Measurements from ENCODE around the gene UGT1A10. TPM values are rescaled to one million over a fixed set of nuclear protein-coding genes. Genes with fewer than 3 reads are reported as not detected.

Gene UGT1A10
- total and polyA plus RNA-seq, 10 of the 15 experiments (the other 5 are each of a cell fraction or from before 2014, with no cell fraction given): not detected

DNA sequence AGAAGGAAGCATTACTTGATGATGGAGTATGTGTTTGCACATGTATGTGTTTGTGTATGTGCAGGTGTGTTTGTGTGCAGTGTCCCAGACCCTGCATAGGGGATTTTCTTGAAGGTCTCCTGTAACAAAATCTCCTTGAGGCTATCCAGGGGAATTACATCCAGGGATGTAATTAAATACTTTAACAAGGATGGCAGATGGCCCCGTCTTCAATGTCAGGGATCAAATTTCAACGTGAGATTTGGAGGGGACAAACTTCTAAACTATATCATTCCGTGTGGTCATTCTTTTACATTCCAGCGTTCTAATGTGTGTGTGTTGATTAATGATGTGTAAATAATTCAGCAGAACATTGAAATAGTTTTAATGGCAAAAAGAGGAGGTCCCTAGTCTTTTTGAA, 38.7 kb downstream of the UGT1A10 start:
- H2AFZ ChIP-seq (ENCODE audit: control insufficient read depth, low read depth, low read length): no peak overlapping the region
- in situ Hi-C loops (cut with MboI): no loop called here
- CTCF ChIA-PET: no interaction called here
- H3K9ac ChIP-seq (ENCODE audit: control insufficient read depth, insufficient read depth, low read length): no peak overlapping the region
- H3K9me3 ChIP-seq (replicated peaks; ENCODE audit: control insufficient read depth, insufficient read depth, low read length): no peaks in the 10 kb centered on the region
- no peaks in the 10 kb centered on the region for H3K36me3 ChIP-seq (ENCODE audit: control insufficient read depth in 2 of 2, insufficient read depth in 2 of 2, low read length in 1 of 2)
- FAIRE-seq: no peak
- DNase-seq (ENCODE audit: low read depth, low spot score): no peak
- no TSS peak for BruUV-seq (replicated peaks)
- no peak for TF ChIP-seq GABPA (IDR thresholded peaks at IDR 0.05; ENCODE audit: low read depth)
- no peak for TF ChIP-seq IKZF2 (IDR thresholded peaks at IDR 0.05)
- TF ChIP-seq SREBF2 (IDR thresholded peaks at IDR 0.05; ENCODE audit: low read length): no peak
- TF ChIP-seq, protein P1, sequence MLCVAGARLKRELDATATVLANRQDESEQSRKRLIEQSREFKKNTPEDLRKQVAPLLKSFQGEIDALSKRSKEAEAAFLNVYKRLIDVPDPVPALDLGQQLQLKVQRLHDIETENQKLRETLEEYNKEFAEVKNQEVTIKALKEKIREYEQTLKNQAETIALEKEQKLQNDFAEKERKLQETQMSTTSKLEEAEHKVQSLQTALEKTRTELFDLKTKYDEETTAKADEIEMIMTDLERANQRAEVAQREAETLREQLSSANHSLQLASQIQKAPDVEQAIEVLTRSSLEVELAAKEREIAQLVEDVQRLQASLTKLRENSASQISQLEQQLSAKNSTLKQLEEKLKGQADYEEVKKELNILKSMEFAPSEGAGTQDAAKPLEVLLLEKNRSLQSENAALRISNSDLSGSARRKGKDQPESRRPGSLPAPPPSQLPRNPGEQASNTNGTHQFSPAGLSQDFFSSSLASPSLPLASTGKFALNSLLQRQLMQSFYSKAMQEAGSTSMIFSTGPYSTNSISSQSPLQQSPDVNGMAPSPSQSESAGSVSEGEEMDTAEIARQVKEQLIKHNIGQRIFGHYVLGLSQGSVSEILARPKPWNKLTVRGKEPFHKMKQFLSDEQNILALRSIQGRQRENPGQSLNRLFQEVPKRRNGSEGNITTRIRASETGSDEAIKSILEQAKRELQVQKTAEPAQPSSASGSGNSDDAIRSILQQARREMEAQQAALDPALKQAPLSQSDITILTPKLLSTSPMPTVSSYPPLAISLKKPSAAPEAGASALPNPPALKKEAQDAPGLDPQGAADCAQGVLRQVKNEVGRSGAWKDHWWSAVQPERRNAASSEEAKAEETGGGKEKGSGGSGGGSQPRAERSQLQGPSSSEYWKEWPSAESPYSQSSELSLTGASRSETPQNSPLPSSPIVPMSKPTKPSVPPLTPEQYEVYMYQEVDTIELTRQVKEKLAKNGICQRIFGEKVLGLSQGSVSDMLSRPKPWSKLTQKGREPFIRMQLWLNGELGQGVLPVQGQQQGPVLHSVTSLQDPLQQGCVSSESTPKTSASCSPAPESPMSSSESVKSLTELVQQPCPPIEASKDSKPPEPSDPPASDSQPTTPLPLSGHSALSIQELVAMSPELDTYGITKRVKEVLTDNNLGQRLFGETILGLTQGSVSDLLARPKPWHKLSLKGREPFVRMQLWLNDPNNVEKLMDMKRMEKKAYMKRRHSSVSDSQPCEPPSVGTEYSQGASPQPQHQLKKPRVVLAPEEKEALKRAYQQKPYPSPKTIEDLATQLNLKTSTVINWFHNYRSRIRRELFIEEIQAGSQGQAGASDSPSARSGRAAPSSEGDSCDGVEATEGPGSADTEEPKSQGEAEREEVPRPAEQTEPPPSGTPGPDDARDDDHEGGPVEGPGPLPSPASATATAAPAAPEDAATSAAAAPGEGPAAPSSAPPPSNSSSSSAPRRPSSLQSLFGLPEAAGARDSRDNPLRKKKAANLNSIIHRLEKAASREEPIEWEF (IDR thresholded peaks at IDR 0.05; ENCODE audit: insufficient replicate concordance, low read depth, low read length): no peak
- TF ChIP-seq, protein P2, sequence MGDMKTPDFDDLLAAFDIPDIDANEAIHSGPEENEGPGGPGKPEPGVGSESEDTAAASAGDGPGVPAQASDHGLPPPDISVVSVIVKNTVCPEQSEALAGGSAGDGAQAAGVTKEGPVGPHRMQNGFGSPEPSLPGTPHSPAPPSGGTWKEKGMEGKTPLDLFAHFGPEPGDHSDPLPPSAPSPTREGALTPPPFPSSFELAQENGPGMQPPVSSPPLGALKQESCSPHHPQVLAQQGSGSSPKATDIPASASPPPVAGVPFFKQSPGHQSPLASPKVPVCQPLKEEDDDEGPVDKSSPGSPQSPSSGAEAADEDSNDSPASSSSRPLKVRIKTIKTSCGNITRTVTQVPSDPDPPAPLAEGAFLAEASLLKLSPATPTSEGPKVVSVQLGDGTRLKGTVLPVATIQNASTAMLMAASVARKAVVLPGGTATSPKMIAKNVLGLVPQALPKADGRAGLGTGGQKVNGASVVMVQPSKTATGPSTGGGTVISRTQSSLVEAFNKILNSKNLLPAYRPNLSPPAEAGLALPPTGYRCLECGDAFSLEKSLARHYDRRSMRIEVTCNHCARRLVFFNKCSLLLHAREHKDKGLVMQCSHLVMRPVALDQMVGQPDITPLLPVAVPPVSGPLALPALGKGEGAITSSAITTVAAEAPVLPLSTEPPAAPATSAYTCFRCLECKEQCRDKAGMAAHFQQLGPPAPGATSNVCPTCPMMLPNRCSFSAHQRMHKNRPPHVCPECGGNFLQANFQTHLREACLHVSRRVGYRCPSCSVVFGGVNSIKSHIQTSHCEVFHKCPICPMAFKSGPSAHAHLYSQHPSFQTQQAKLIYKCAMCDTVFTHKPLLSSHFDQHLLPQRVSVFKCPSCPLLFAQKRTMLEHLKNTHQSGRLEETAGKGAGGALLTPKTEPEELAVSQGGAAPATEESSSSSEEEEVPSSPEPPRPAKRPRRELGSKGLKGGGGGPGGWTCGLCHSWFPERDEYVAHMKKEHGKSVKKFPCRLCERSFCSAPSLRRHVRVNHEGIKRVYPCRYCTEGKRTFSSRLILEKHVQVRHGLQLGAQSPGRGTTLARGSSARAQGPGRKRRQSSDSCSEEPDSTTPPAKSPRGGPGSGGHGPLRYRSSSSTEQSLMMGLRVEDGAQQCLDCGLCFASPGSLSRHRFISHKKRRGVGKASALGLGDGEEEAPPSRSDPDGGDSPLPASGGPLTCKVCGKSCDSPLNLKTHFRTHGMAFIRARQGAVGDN (IDR thresholded peaks at IDR 0.05): no peak
- no peak for TF ChIP-seq POLR2AphosphoS5 (IDR thresholded peaks at IDR 0.05; ENCODE audit: low read length)
- no peak for TF ChIP-seq MYB (IDR thresholded peaks at IDR 0.05; ENCODE audit: borderline replicate concordance, low read depth, low read length)
- TF ChIP-seq, protein P3, sequence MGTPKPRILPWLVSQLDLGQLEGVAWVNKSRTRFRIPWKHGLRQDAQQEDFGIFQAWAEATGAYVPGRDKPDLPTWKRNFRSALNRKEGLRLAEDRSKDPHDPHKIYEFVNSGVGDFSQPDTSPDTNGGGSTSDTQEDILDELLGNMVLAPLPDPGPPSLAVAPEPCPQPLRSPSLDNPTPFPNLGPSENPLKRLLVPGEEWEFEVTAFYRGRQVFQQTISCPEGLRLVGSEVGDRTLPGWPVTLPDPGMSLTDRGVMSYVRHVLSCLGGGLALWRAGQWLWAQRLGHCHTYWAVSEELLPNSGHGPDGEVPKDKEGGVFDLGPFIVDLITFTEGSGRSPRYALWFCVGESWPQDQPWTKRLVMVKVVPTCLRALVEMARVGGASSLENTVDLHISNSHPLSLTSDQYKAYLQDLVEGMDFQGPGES (IDR thresholded peaks at IDR 0.05): no peak
- TF ChIP-seq EZH2 (IDR thresholded peaks at IDR 0.05; ENCODE audit: borderline replicate concordance, control insufficient read depth, low read depth, low read length): no peak
- TF ChIP-seq FOS (IDR thresholded peaks at IDR 0.05; ENCODE audit: borderline replicate concordance, extremely low read depth, insufficient read length): no peak
- TF ChIP-seq HDGF (IDR thresholded peaks at IDR 0.05): no peak
- 34% methylated on average over 4 of the region's 4 CpGs for WGBS (ENCODE audit: insufficient coverage, insufficient replicate concordance, low lambda C conversion rate, missing lambda C conversion rate)
- RAD21 ChIA-PET (ENCODE audit: unreplicated experiment): no interaction called here
- no peaks in the 10 kb centered on the region for H3K4me1 ChIP-seq (ENCODE audit: control insufficient read depth, insufficient read depth, low read length)
- H3K27me3 ChIP-seq (replicated peaks in 1 of 2; ENCODE audit: control insufficient read depth in 2 of 2, insufficient read depth in 2 of 2, low read length in 1 of 2): no peaks in the 10 kb centered on the region; a peak in 1 of 4 replicates
- no peak for ATAC-seq
- no peak overlapping the region for H3K27ac ChIP-seq (ENCODE audit: control insufficient read depth, insufficient read depth)
- intact Hi-C loops (cut with micrococcal nuclease; ENCODE audit: unreplicated experiment): no loop called here
- H3K4me3 ChIP-seq: no peak overlapping the region
- POLR2A ChIA-PET: no interaction called here
- no peak overlapping the region for H3K4me2 ChIP-seq (ENCODE audit: control insufficient read depth, insufficient read depth)
- no peaks in the 10 kb centered on the region for H4K20me1 ChIP-seq (ENCODE audit: control insufficient read depth, insufficient read depth)
- no peaks in the 10 kb centered on the region for H3K79me2 ChIP-seq (ENCODE audit: control insufficient read depth, insufficient read depth, low read length)
- SMC1A ChIA-PET (ENCODE audit: uncharacterized antibody, unreplicated experiment): no interaction called here

Data from GM12878 (cell line).